T-helper 1 cell treated with Interleukin-12 subunit alpha and Interleukin-12 subunit beta and Interleukin-4 antibody, amounts not matched to agents 30 μg/mL and 1 μg/mL, for 36 hours (primary cell): ENCODE results near the gene SLC49A4.

Experiments used
- H3K27ac Mint-ChIP-seq: one replicate; pipeline ENCODE4 v1.8.0; 2021; ENCODE audit warnings: mild to moderate bottlenecking, mixed read lengths
- H3K27me3 Mint-ChIP-seq: one replicate; pipeline ENCODE4 v1.8.0; 2021; ENCODE audit warnings: low read depth, mixed read lengths
- H3K36me3 Mint-ChIP-seq: one replicate; pipeline ENCODE4 v1.8.0; 2021; ENCODE audit warnings: low read depth, mixed read lengths
- H3K4me1 Mint-ChIP-seq: one replicate; pipeline ENCODE4 v1.8.0; 2021; ENCODE audit warnings: low read depth, mixed read lengths
- H3K4me3 Mint-ChIP-seq: one replicate; pipeline ENCODE4 v1.8.0; 2021; ENCODE audit warnings: mild to moderate bottlenecking, moderate library complexity, mixed read lengths
- H3K9me3 Mint-ChIP-seq: one replicate; pipeline ENCODE4 v1.8.0; 2021; ENCODE audit warnings: mixed read lengths

Gene SLC49A4

GRCh38 chr3:122773944-122774509 is 20.8 kb upstream of the SLC49A4 start:
- Mint-ChIP-seq H3K4me3 (no peak overlapping the region), H3K4me1 (no peaks in the 10 kb centered on the region), H3K9me3 (no peaks in the 10 kb centered on the region), H3K27ac (no peak overlapping the region), H3K36me3 (peaks cover 2% of the 10 kb centered on the region), H3K27me3 (no peaks in the 10 kb centered on the region)

- no peak overlapping the region for H3K4me3 Mint-ChIP-seq
- H3K4me1 Mint-ChIP-seq: no peaks in the 10 kb centered on the region
- H3K27ac Mint-ChIP-seq: no peak overlapping the region
- peaks cover 2% of the 10 kb centered on the region for H3K36me3 Mint-ChIP-seq
- no peaks in the 10 kb centered on the region for H3K27me3 Mint-ChIP-seq
- H3K9me3 Mint-ChIP-seq: no peaks in the 10 kb centered on the region
These were observed 20.3 kb upstream of the SLC49A4 start for GRCh38 chr3:122774564-122774963.

GRCh38 chr3:122776675-122777468 is 18.0 kb upstream of the SLC49A4 start:
- no peaks in the 10 kb centered on the region for H3K9me3 Mint-ChIP-seq
- H3K27ac Mint-ChIP-seq: no peak overlapping the region
- no peak overlapping the region for H3K4me3 Mint-ChIP-seq
- no peaks in the 10 kb centered on the region for H3K4me1 Mint-ChIP-seq
- H3K27me3 Mint-ChIP-seq: no peaks in the 10 kb centered on the region
- no peaks in the 10 kb centered on the region for H3K36me3 Mint-ChIP-seq

- Mint-ChIP-seq H3K27me3 (no peaks in the 10 kb centered on the region), H3K9me3 (no peaks in the 10 kb centered on the region), H3K36me3 (no peaks in the 10 kb centered on the region), H3K4me3 (no peak overlapping the region), H3K27ac (no peak overlapping the region), H3K4me1 (no peaks in the 10 kb centered on the region)
These were observed 17.3 kb upstream of the SLC49A4 start for GRCh38 chr3:122777563-122777962.

GRCh38 chr3:122782804-122783203 is 12.1 kb upstream of the SLC49A4 start:
- H3K27ac Mint-ChIP-seq: no peak overlapping the region
- H3K4me1 Mint-ChIP-seq: peaks cover 3% of the 10 kb centered on the region
- no peak overlapping the region for H3K4me3 Mint-ChIP-seq
- no peaks in the 10 kb centered on the region for H3K36me3 Mint-ChIP-seq
- H3K27me3 Mint-ChIP-seq: no peaks in the 10 kb centered on the region
- no peaks in the 10 kb centered on the region for H3K9me3 Mint-ChIP-seq

- Mint-ChIP-seq H3K4me3 (no peak overlapping the region), H3K4me1 (peaks cover 4% of the 10 kb centered on the region), H3K27ac (no peak overlapping the region), H3K9me3 (no peaks in the 10 kb centered on the region), H3K36me3 (no peaks in the 10 kb centered on the region), H3K27me3 (no peaks in the 10 kb centered on the region)
These were observed 10.4 kb upstream of the SLC49A4 start for GRCh38 chr3:122784436-122784835.

GRCh38 chr3:122785231-122785630 is 9.6 kb upstream of the SLC49A4 start:
- Mint-ChIP-seq H3K9me3 (no peaks in the 10 kb centered on the region), H3K4me3 (no peak overlapping the region), H3K27ac (no peak overlapping the region), H3K36me3 (no peaks in the 10 kb centered on the region), H3K27me3 (no peaks in the 10 kb centered on the region), H3K4me1 (peaks cover 4% of the 10 kb centered on the region)

- peaks cover 4% of the 10 kb centered on the region for H3K4me1 Mint-ChIP-seq
- no peak overlapping the region for H3K4me3 Mint-ChIP-seq
- H3K36me3 Mint-ChIP-seq: no peaks in the 10 kb centered on the region
- no peaks in the 10 kb centered on the region for H3K27me3 Mint-ChIP-seq
- H3K9me3 Mint-ChIP-seq: no peaks in the 10 kb centered on the region
- H3K27ac Mint-ChIP-seq: no peak overlapping the region
These were observed 8.8 kb upstream of the SLC49A4 start for GRCh38 chr3:122786066-122786465.

GRCh38 chr3:122787872-122788271 is 7.0 kb upstream of the SLC49A4 start:
- Mint-ChIP-seq H3K27ac (no peak overlapping the region), H3K4me3 (no peak overlapping the region), H3K27me3 (no peaks in the 10 kb centered on the region), H3K4me1 (peaks cover 7% of the 10 kb centered on the region), H3K36me3 (no peaks in the 10 kb centered on the region), H3K9me3 (no peaks in the 10 kb centered on the region)

GRCh38 chr3:122789585-122790273 is 5.1 kb upstream of the SLC49A4 start:
- Mint-ChIP-seq H3K27ac (no peak overlapping the region), H3K4me1 (peaks cover 19% of the 10 kb centered on the region), H3K27me3 (no peaks in the 10 kb centered on the region), H3K9me3 (no peaks in the 10 kb centered on the region), H3K4me3 (no peak overlapping the region), H3K36me3 (no peaks in the 10 kb centered on the region)

- Mint-ChIP-seq H3K36me3 (peaks cover 9% of the 10 kb centered on the region), H3K27ac (peak within 1 kb of the TSS; percentile 73), H3K4me1 (peaks cover 28% of the 10 kb centered on the region), H3K4me3 (peak within 1 kb of the TSS; percentile 83), H3K27me3 (no peaks in the 10 kb centered on the region), H3K9me3 (no peaks in the 10 kb centered on the region)
These were observed 1.1 kb upstream of the SLC49A4 start, which contains the start of gene HSPBAP1 for GRCh38 chr3:122793568-122794416. Gene HSPBAP1 (minus strand): TSS chr3:122793831. CDS start chr3:122793680, 151 bp downstream.

- Mint-ChIP-seq H3K4me1 (peaks cover 28% of the 10 kb centered on the region), H3K4me3 (peak overlapping the region; percentile 83), H3K36me3 (peaks cover 9% of the 10 kb centered on the region), H3K9me3 (no peaks in the 10 kb centered on the region), H3K27me3 (no peaks in the 10 kb centered on the region), H3K27ac (peak overlapping the region; percentile 73)
These were observed 438 bp upstream of the SLC49A4 start for GRCh38 chr3:122794483-122794778.

- Mint-ChIP-seq H3K27ac (no peak overlapping the region), H3K4me3 (peak overlapping the region; percentile 62), H3K9me3 (no peaks in the 10 kb centered on the region)
These were observed 866 bp downstream of the SLC49A4 start for GRCh38 chr3:122795674-122796195.

GRCh38 chr3:122797291-122797690 is 2.4 kb downstream of the SLC49A4 start:
- H3K4me1 Mint-ChIP-seq: peaks cover 28% of the 10 kb centered on the region
- H3K4me3 Mint-ChIP-seq: peak overlapping the region; percentile 49
- H3K27ac Mint-ChIP-seq: no peak overlapping the region
- no peaks in the 10 kb centered on the region for H3K27me3 Mint-ChIP-seq
- peaks cover 10% of the 10 kb centered on the region for H3K36me3 Mint-ChIP-seq
- no peaks in the 10 kb centered on the region for H3K9me3 Mint-ChIP-seq

More at GRCh38 chr3:122795674-122796195, 866 bp downstream of the SLC49A4 start:
- Mint-ChIP-seq H3K27me3 (no peaks in the 10 kb centered on the region), H3K36me3 (peaks cover 9% of the 10 kb centered on the region), H3K4me1 (peaks cover 28% of the 10 kb centered on the region)
